Gastrocnemius medialis (tissue), 4 donors: Measurements from ENCODE around the gene MRFAP1. TPM values are rescaled to one million over a fixed set of nuclear protein-coding genes. Genes with fewer than 3 reads are reported as not detected.

Experiments used
- ATAC-seq, 2 donors: fragments of 150-250 bp; one replicate each; pipeline ENCODE4 v1.9.1; 2016
- DNase-seq, 2 donors: peaks; one replicate each; pipeline ENCODE4 v3.0.0-alpha.2; 2019
- H3K27ac ChIP-seq, 4 donors: fragments of 200-600 bp; sonication (generic); 1 replicate in 1 of 4; 2 replicates in 3 of 4; pipeline ENCODE4 v1.5.1; 2016 to 2018; ENCODE audit warnings: mild to moderate bottlenecking in 2 of 4, moderate library complexity in 1 of 4
- H3K27me3 ChIP-seq, 3 donors: fragments of 200-600 bp; sonication (generic) in 2 of 3; 1 replicate in 1 of 3; 2 replicates in 2 of 3; pipeline versions ENCODE4 v1.5.1 to v1.6.0; 2016 to 2019; ENCODE audit warnings: mild to moderate bottlenecking in 1 of 3, moderate library complexity in 1 of 3
- H3K36me3 ChIP-seq, 2 donors: fragments of 200-600 bp; sonication (generic) in 1 of 2; one replicate each; pipeline ENCODE4 v1.5.1; 2017 to 2018
- H3K4me1 ChIP-seq, 2 donors: fragments of 200-600 bp; sonication (generic) in 1 of 2; one replicate each; pipeline ENCODE4 v1.5.1; 2016 to 2017; ENCODE audit warnings: mild to moderate bottlenecking in 2 of 2
- H3K4me3 ChIP-seq, 4 donors: fragments of 200-600 bp; sonication (generic) in 3 of 4; 1 replicate in 1 of 4; 2 replicates in 3 of 4; pipeline ENCODE4 v1.5.1; 2016 to 2019; ENCODE audit warnings: mild to moderate bottlenecking in 2 of 4
- H3K9me3 ChIP-seq, 3 donors: fragments of 200-600 bp; sonication (generic) in 2 of 3; 1 replicate in 1 of 3; 2 replicates in 2 of 3; pipeline ENCODE4 v1.5.1; 2016 to 2019
- CTCF ChIP-seq, 5 experiments: fragments of 450-650 bp in 3 of 5; fragments of 200-600 bp in 2 of 5; sonication (generic) in 2 of 5; IDR thresholded peaks in 4 of 5; conservative IDR thresholded peaks in 1 of 5; 1 replicate in 4 of 5; 2 replicates in 1 of 5; pipeline ENCODE4 v1.5.1; 2016 to 2019; ENCODE audit warnings: antibody characterized with exemption in 5 of 5, mild to moderate bottlenecking in 3 of 5, moderate library complexity in 3 of 5
- POLR2A ChIP-seq, 2 donors: fragments of 450-650 bp; IDR thresholded peaks; one replicate each; pipeline ENCODE4 v1.6.1; 2017; ENCODE audit warnings: antibody characterized with exemption in 2 of 2, mild to moderate bottlenecking in 2 of 2, moderate library complexity in 2 of 2
- in situ Hi-C, 4 donors: fragments of 200-750 bp; cut with MboI; loops; one replicate each; pipeline versions ENCODE4 v1.15.0 to v1.8.0; 2017; ENCODE audit warnings: low sequenced_read_pairs in 4 of 4
- intact Hi-C: fragments of 100-400 bp; cut with DNase I; formaldehyde crosslinking; loops from one replicate; pipeline ENCODE4 v1.15.1; 2023; ENCODE audit warnings: low total_unique reads
- total RNA-seq, 4 donors: library from RNA; depleted of rRNA; stranded (reverse); fragments of >200 nt; gene quantifications; one replicate each; pipeline versions ENCODE4 v1.1.0 to v1.2.3, GENCODE V29; 2016

The MRFAP1 gene
- total RNA-seq, 4 donors from 2014 or later = 180 to 281 (median 206) TPM

- peaks cover 0 to 5% of the 10 kb centered on the region in 2 donors for H3K36me3 ChIP-seq
These were observed 42.4 kb upstream of the MRFAP1 start for GRCh38 chr4:6598127-6598526.

GRCh38 chr4:6598641-6599040, 41.8 kb upstream of the MRFAP1 start:
- Histone ChIP-seq H3K4me1 (no peaks in the 10 kb centered on the region), H3K9me3 (no peaks in the 10 kb centered on the region), H3K36me3 (peaks cover 0 to 5% of the 10 kb centered on the region in 2 donors), H3K27me3 (peaks cover 0 to 3% (median 0%) of the 10 kb centered on the region in 3 donors), H3K27ac (no peak overlapping the region), H3K4me3 (no peak overlapping the region)
- DNase-seq (no peak), ATAC-seq (no peak)
- TF ChIP-seq POLR2A (IDR thresholded peaks at IDR 0.05) (no peak), CTCF (IDR thresholded peaks at IDR 0.05 in 4 of 5, conservative IDR thresholded peaks at IDR 0.05 in 1 of 5) (no peak)
- in situ Hi-C loops = no loop called here
- intact Hi-C loops = no loop called here

More at GRCh38 chr4:6598127-6598526, 42.4 kb upstream of the MRFAP1 start:
- Histone ChIP-seq H3K27me3 (peaks cover 0 to 3% (median 0%) of the 10 kb centered on the region in 3 donors), H3K27ac (no peak overlapping the region), H3K4me1 (no peaks in the 10 kb centered on the region), H3K9me3 (no peaks in the 10 kb centered on the region), H3K4me3 (no peak overlapping the region)
- DNase-seq = no peak
- in situ Hi-C loops (no loop called here), intact Hi-C loops (no loop called here)
- no peak for ATAC-seq
- no peak for TF ChIP-seq POLR2A (IDR thresholded peaks at IDR 0.05)
- no peak for TF ChIP-seq CTCF (IDR thresholded peaks at IDR 0.05 in 4 of 5, conservative IDR thresholded peaks at IDR 0.05 in 1 of 5)

GRCh38 chr4:6601661-6602250, 38.7 kb upstream of the MRFAP1 start:
- intact Hi-C loops = no loop called here
- no peak for ATAC-seq

GRCh38 chr4:6602289-6602688, 38.2 kb upstream of the MRFAP1 start:
- intact Hi-C loops = no loop called here
- Histone ChIP-seq H3K36me3 (peaks cover 0 to 9% of the 10 kb centered on the region in 2 donors), H3K9me3 (peaks cover 0 to 4% (median 0%) of the 10 kb centered on the region in 3 donors), H3K4me3 (no peak overlapping the region), H3K27ac (no peak overlapping the region), H3K4me1 (no peaks in the 10 kb centered on the region), H3K27me3 (no peaks in the 10 kb centered on the region)
- DNase-seq (no peak), ATAC-seq (no peak)
- TF ChIP-seq CTCF (IDR thresholded peaks at IDR 0.05 in 4 of 5, conservative IDR thresholded peaks at IDR 0.05 in 1 of 5) (no peak), POLR2A (IDR thresholded peaks at IDR 0.05) (no peak)
- in situ Hi-C loops = no loop called here

More at GRCh38 chr4:6601661-6602250, 38.7 kb upstream of the MRFAP1 start:
- no peak for DNase-seq
- H3K36me3 ChIP-seq = peaks cover 0 to 9% of the 10 kb centered on the region in 2 donors
- no peaks in the 10 kb centered on the region for H3K4me1 ChIP-seq
- no peak overlapping the region for H3K27ac ChIP-seq
- TF ChIP-seq POLR2A (IDR thresholded peaks at IDR 0.05) (no peak), CTCF (IDR thresholded peaks at IDR 0.05 in 4 of 5, conservative IDR thresholded peaks at IDR 0.05 in 1 of 5) (no peak)
- in situ Hi-C loops = no loop called here
- H3K9me3 ChIP-seq = peaks cover 0 to 4% (median 0%) of the 10 kb centered on the region in 3 donors
- H3K4me3 ChIP-seq = no peak overlapping the region
- H3K27me3 ChIP-seq = no peaks in the 10 kb centered on the region
